Right lobe of liver (tissue), 6 donors: ENCODE measurements around the gene LMAN1. TPM values are rescaled to one million over a fixed set of nuclear protein-coding genes. Genes with fewer than 3 reads are reported as not detected.

Experiments used
- ATAC-seq, 4 donors: fragments of 200-7000 bp; cut with Tn5 transposase; one replicate each; pipeline ENCODE4 v1.9.1; 2020; ENCODE audit warnings: mild to moderate bottlenecking in 4 of 4, moderate library complexity in 4 of 4
- DNase-seq, 3 donors: peaks; one replicate each; pipeline ENCODE4 v3.0.0-alpha.2; 2020
- H3K27ac ChIP-seq, 3 donors: fragments of 200-600 bp; one replicate each; pipeline ENCODE4 v1.8.0; 2022
- H3K27me3 ChIP-seq, 2 donors: fragments of 200-600 bp; one replicate each; pipeline ENCODE4 v1.8.0; 2022
- H3K36me3 ChIP-seq, 4 donors: fragments of 200-600 bp; sonication (generic) in 1 of 4; one replicate each; pipeline versions ENCODE4 v1.5.1 to v1.8.0; 2017 to 2022; ENCODE audit warnings: control low read depth in 1 of 4
- H3K4me1 ChIP-seq, 4 donors: fragments of 200-600 bp; sonication (generic) in 1 of 4; one replicate each; pipeline versions ENCODE4 v1.5.1 to v1.8.0; 2017 to 2022; ENCODE audit warnings: control low read depth in 1 of 4
- H3K4me3 ChIP-seq, 3 donors: fragments of 200-600 bp; one replicate each; pipeline ENCODE4 v1.8.0; 2022
- H3K9me3 ChIP-seq, 4 donors: fragments of 200-600 bp; sonication (generic) in 1 of 4; one replicate each; pipeline versions ENCODE4 v1.5.1 to v1.8.0; 2017 to 2022; ENCODE audit warnings: control low read depth in 1 of 4
- POLR2A ChIP-seq: fragments of 450-650 bp; IDR thresholded peaks from one replicate; pipeline ENCODE4 v1.6.1; 2017; ENCODE audit warnings: antibody characterized with exemption, mild to moderate bottlenecking
- WGBS: methylation state at CpG from one replicate; pipeline ENCODE4 v1.1.6; 2018; ENCODE audit warnings: low coverage, low lambda C conversion rate; ENCODE audit not compliant: insufficient coverage; ENCODE audit errors: missing lambda C conversion rate; 5-methylcytosine and 5-hydroxymethylcytosine counted together
- intact Hi-C, 2 donors: fragments of 100-400 bp; cut with DNase I; formaldehyde crosslinking; loops; one replicate each; pipeline versions ENCODE4 v1.11.2 to v1.14.1; 2022
- total RNA-seq, 6 experiments: library from RNA; depleted of rRNA in 2 of 6; stranded (reverse); fragments of >200 nt in 2 of 6; fragmentation: NEBNext Ultra II Directional in 3 of 6; extraction: Animal tissue kit (Norgen Biotek cat#: 25700) in 3 of 6; gene quantifications; one replicate each; pipeline versions ENCODE4 v1.1.0 to v1.2.4, GENCODE V29; 2016 to 2023
- TF ChIP-seq, protein P1 (sequence below), 4 donors: fragments of 200-600 bp in 3 of 4; fragments of 450-650 bp in 1 of 4; IDR thresholded peaks; one replicate each; pipeline versions ENCODE4 v1.5.1 to v1.8.0; 2016 to 2022; ENCODE audit warnings: antibody characterized with exemption in 4 of 4, mild to moderate bottlenecking in 2 of 4
- donor health status: DM: no; HTN: yes; CAD: no.
- donor health status: DM: no; HTN: no; CAD: no.
- donor health status: DM: no; HTN: no; CAD: no.
- donor health status: DM: no; HTN: yes; CAD: no.
- donor health status: DM: no; HTN: yes; CAD: no.

LMAN1 gene
- total RNA-seq, 6 experiments from 2014 or later: 67.8 to 136 (median 108) TPM

DNA sequence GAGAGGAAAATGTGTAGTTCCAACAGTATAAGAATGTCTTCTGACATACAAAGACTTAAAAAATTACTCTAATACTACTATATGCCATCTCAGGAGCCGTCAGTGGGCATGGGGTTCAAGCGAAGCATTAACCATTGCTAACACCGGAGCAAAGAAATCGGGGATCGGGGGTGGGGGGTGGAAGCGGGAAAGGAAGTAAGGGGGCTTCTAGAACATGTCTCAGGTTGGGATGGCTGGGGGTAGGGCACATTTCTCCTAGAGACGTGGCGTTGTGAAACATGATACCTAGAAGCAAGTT lies 702 bp downstream of the LMAN1 start:
- Histone ChIP-seq H3K36me3 (peaks cover 3 to 23% (median 7%) of the 10 kb centered on the region in 4 donors), H3K27me3 (no peaks in the 10 kb centered on the region), H3K4me1 (peaks cover 0 to 14% (median 0%) of the 10 kb centered on the region in 4 donors), H3K9me3 (no peaks in the 10 kb centered on the region), H3K4me3 (peak overlapping the region; percentile 88 to 97 (median 90)), H3K27ac (peak overlapping the region; percentile 84 to 88 (median 85))
- intact Hi-C loops: no loop called here
- DNase-seq (no peak), ATAC-seq (peak in 2 of 4 donors; percentile 22 to 40)
- TF ChIP-seq, protein P1, sequence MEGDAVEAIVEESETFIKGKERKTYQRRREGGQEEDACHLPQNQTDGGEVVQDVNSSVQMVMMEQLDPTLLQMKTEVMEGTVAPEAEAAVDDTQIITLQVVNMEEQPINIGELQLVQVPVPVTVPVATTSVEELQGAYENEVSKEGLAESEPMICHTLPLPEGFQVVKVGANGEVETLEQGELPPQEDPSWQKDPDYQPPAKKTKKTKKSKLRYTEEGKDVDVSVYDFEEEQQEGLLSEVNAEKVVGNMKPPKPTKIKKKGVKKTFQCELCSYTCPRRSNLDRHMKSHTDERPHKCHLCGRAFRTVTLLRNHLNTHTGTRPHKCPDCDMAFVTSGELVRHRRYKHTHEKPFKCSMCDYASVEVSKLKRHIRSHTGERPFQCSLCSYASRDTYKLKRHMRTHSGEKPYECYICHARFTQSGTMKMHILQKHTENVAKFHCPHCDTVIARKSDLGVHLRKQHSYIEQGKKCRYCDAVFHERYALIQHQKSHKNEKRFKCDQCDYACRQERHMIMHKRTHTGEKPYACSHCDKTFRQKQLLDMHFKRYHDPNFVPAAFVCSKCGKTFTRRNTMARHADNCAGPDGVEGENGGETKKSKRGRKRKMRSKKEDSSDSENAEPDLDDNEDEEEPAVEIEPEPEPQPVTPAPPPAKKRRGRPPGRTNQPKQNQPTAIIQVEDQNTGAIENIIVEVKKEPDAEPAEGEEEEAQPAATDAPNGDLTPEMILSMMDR (IDR thresholded peaks at IDR 0.05): no peak
- TF ChIP-seq POLR2A: no peak
- under 1% methylated on average over 8 of the region's 8 CpGs for WGBS

DNA sequence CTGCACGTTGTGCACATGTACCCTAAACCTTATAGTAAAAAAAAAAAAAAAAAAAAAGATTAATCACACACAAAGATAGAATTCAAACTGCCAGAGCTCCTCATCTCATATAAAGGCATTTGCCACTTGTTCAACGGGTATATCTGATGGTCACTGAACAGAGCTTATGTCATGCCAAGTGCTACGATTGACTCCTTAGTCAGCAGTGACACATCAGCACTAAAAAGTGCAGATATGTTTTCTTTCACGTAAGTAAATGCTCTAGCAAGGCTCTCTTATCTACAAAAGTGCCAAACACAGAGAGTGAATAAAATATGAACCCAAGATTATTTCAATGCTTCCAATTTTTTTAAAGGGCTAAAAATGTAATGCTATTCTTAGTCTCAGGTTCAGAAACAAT lies 1.1 kb downstream of the LMAN1 start:
- ATAC-seq (peak in 3 of 4 donors; percentile 18 to 52 (median 19)), DNase-seq (no peak)
- no peak for TF ChIP-seq POLR2A
- TF ChIP-seq, protein P1 (IDR thresholded peaks at IDR 0.05): no peak

DNA sequence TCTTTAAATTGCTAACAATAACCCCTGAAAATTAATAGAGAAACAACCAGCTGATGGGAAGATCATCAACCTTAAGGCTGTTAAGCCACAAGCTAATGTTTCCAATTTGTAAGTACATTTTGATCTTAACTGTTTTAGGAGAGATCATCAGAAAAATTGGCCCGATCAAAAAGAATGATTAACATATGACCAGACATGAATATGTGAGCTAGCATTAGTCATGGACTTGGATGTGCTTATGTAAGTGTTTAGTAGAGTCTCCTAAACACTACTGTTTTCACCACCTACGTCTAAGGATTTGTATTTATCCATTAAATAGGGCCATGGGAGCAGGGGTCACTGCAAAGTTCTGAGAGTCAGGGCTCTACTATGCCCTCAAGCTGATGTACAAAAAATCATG lies 4.3 kb downstream of the LMAN1 start:
- intact Hi-C loops: no loop called here
- peaks cover 0 to 14% (median 0%) of the 10 kb centered on the region in 4 donors for H3K4me1 ChIP-seq
- H3K36me3 ChIP-seq: peaks cover 4 to 59% (median 22%) of the 10 kb centered on the region in 4 donors
- ATAC-seq: no peak
- no peak overlapping the region for H3K4me3 ChIP-seq
- DNase-seq: no peak
- no peaks in the 10 kb centered on the region for H3K9me3 ChIP-seq
- 79% methylated on average over 2 of the region's 2 CpGs for WGBS
- H3K27ac ChIP-seq: no peak overlapping the region
- no peaks in the 10 kb centered on the region for H3K27me3 ChIP-seq
- TF ChIP-seq POLR2A: no peak
- TF ChIP-seq, protein P1 (IDR thresholded peaks at IDR 0.05): no peak

More for the DNA sequence above, 1.1 kb downstream of the LMAN1 start:
- Histone ChIP-seq H3K4me1 (peaks cover 0 to 14% (median 0%) of the 10 kb centered on the region in 4 donors), H3K4me3 (peak overlapping the region; percentile 88 to 97 (median 90)), H3K9me3 (no peaks in the 10 kb centered on the region), H3K36me3 (peaks cover 4 to 27% (median 10%) of the 10 kb centered on the region in 4 donors), H3K27ac (peak overlapping the region; percentile 84 to 88 (median 85)), H3K27me3 (no peaks in the 10 kb centered on the region)
- 5% methylated on average over 4 of the region's 4 CpGs for WGBS
- intact Hi-C loops: no loop called here

DNA sequence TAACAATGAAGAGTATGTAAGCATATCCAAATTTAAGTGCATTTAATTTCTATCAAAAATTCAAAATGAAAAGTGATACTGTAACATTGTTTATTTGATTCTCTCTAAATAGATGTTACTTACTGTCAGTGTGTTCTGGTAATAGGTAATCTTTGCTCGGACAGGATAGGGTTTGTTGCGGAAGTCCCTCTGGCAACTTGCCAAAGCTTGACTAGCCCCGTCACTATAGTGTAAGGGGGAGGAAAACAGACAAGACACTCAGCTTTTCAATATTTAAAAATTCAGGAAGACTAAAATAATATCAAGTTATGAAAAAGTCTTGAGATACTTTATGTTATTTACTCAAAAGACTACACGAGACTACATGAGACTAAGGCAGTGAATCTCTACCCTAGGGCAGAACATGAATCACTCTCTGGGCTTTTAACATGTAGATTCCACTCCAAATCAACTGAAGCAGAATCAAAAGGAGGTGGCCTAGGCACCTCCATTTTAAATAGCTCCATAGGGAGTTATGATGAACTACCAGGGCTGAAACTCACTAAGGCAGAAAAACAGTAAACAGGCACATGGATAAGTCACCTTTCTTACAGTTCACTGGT lies 5.9 kb downstream of the LMAN1 start:
- no peak for TF ChIP-seq POLR2A
- TF ChIP-seq, protein P1 (IDR thresholded peaks at IDR 0.05): no peak
- H3K27me3 ChIP-seq: no peaks in the 10 kb centered on the region
- no peak overlapping the region for H3K4me3 ChIP-seq
- 51% methylated on average over 4 of the region's 4 CpGs for WGBS
- peaks cover 0 to 14% (median 0%) of the 10 kb centered on the region in 4 donors for H3K4me1 ChIP-seq
- DNase-seq: no peak
- H3K27ac ChIP-seq: no peak overlapping the region
- peak in 2 of 4 donors; percentile 30 to 38 for ATAC-seq
- intact Hi-C loops: no loop called here
- H3K36me3 ChIP-seq: peaks cover 9 to 73% (median 24%) of the 10 kb centered on the region in 4 donors
- no peaks in the 10 kb centered on the region for H3K9me3 ChIP-seq
